Lung (tissue), 12 donors: ENCODE data around the gene ZNF621. TPM values are rescaled to one million over a fixed set of nuclear protein-coding genes. Genes with fewer than 3 reads are reported as not detected.

Source experiments
- ATAC-seq: fragments of 200-7000 bp; cut with Tn5 transposase; one replicate; pipeline ENCODE4 v1.9.1; 2020; ENCODE audit warnings: moderate number of reproducible peaks; ENCODE audit not compliant: insufficient read depth, low FRiP score
- DNase-seq, 3 donors: peaks; one replicate each; pipeline ENCODE4 v3.0.0-alpha.2; 2013 to 2017
- H3K27ac ChIP-seq, 2 donors: one replicate each; pipeline ENCODE4 v1.5.1; 2013; ENCODE audit warnings: mild to moderate bottlenecking in 2 of 2, moderate library complexity in 2 of 2, control low read depth in 1 of 2, inconsistent platforms in 1 of 2, low read depth in 1 of 2, low read length in 1 of 2
- H3K27me3 ChIP-seq, 3 donors: one replicate each; pipeline ENCODE4 v1.5.1; 2013; ENCODE audit warnings: low read length in 2 of 3; ENCODE audit not compliant: control insufficient read depth in 3 of 3, insufficient read depth in 3 of 3
- H3K36me3 ChIP-seq, 4 donors: one replicate each; pipeline ENCODE4 v1.5.1; 2013; ENCODE audit warnings: low read length in 4 of 4, mild to moderate bottlenecking in 1 of 4, moderate library complexity in 1 of 4; ENCODE audit not compliant: control insufficient read depth in 4 of 4, insufficient read depth in 4 of 4
- H3K4me1 ChIP-seq, 5 donors: one replicate each; pipeline ENCODE4 v1.5.1; 2013; ENCODE audit warnings: low read length in 5 of 5, mild to moderate bottlenecking in 2 of 5, moderate library complexity in 1 of 5; ENCODE audit not compliant: control insufficient read depth in 5 of 5, insufficient read depth in 5 of 5
- H3K4me3 ChIP-seq: one replicate; pipeline ENCODE4 v1.5.1; 2013; ENCODE audit warnings: mild to moderate bottlenecking, control low read depth, moderate library complexity
- H3K9ac ChIP-seq, 2 donors: one replicate each; pipeline ENCODE4 v1.5.1; 2013; ENCODE audit warnings: low read length in 2 of 2, control low read depth in 1 of 2; ENCODE audit not compliant: insufficient read depth in 1 of 2
- H3K9me3 ChIP-seq, 4 donors: one replicate each; pipeline ENCODE4 v1.5.1; 2013; ENCODE audit warnings: low read length in 3 of 4, mild to moderate bottlenecking in 1 of 4, moderate library complexity in 1 of 4; ENCODE audit not compliant: control insufficient read depth in 4 of 4, insufficient read depth in 3 of 4
- WGBS, 2 donors: extraction: QIAGEN DNeasy Blood & Tissue Kit; methylation state at CpG; one replicate each; pipeline ENCODE4 v1.1.7; 2013; 5-methylcytosine and 5-hydroxymethylcytosine counted together
- polyA plus RNA-seq, 2 donors: library from polyadenylated mRNA; stranded (reverse); fragments of 200-250 nt; gene quantifications; one replicate each; pipeline ENCODE4 v1.2.1, GENCODE V29; 2013
- total RNA-seq, 2 donors: library from RNA; depleted of rRNA in 1 of 2; stranded (reverse); fragments of >200 nt in 1 of 2; gene quantifications; one replicate each; pipeline ENCODE4 v1.2.1, GENCODE V29; 2014 to 2021
- TF ChIP-seq, protein P1 (sequence below): IDR thresholded peaks from 2 replicates; pipeline ENCODE4 v1.5.1; 2012; ENCODE audit warnings: mild to moderate bottlenecking; ENCODE audit errors: control extremely low read depth, extremely low read depth
- donor health status: control.
- donor health status: control.
- donor health status: Bipolar disorder and iron deficiency.
- donor health status: healthy.
- donor health status: DM: yes; HTN: yes; CAD: no.

ZNF621 gene
- total and polyA plus RNA-seq, 4 donors: 7.7 to 25.4 (median 18.7) TPM

DNA sequence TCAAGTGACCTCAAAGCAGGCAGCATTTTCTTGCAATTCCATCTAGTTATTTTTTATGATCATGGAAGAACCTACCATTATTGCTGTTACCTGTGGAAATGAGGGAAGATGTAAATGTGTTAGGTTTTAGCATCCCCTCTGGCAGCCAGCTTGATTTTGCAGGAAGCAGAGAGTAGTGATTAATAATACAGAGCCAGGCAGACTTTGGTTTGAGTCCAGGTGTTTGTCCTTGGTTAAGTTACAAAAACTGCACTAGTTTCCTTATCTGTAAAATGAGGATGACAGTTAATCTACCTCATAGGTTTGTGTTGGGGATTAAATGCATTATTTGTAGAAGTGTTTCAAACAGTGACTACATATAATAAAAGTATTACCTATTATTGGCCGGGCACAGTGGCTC lies 6.7 kb upstream of the ZNF621 start:
- no peak for DNase-seq
- Histone ChIP-seq H3K27ac (no peak overlapping the region), H3K4me1 (no peaks in the 10 kb centered on the region), H3K9ac (no peak overlapping the region), H3K36me3 (peaks cover 0 to 10% (median 4%) of the 10 kb centered on the region in 4 donors), H3K27me3 (no peaks in the 10 kb centered on the region), H3K4me3 (no peak overlapping the region), H3K9me3 (no peaks in the 10 kb centered on the region)
- 95 to 100% methylated on average over 1 of the region's 1 CpG for WGBS, 2 donors
- TF ChIP-seq, protein P1, sequence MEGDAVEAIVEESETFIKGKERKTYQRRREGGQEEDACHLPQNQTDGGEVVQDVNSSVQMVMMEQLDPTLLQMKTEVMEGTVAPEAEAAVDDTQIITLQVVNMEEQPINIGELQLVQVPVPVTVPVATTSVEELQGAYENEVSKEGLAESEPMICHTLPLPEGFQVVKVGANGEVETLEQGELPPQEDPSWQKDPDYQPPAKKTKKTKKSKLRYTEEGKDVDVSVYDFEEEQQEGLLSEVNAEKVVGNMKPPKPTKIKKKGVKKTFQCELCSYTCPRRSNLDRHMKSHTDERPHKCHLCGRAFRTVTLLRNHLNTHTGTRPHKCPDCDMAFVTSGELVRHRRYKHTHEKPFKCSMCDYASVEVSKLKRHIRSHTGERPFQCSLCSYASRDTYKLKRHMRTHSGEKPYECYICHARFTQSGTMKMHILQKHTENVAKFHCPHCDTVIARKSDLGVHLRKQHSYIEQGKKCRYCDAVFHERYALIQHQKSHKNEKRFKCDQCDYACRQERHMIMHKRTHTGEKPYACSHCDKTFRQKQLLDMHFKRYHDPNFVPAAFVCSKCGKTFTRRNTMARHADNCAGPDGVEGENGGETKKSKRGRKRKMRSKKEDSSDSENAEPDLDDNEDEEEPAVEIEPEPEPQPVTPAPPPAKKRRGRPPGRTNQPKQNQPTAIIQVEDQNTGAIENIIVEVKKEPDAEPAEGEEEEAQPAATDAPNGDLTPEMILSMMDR: no peak
- ATAC-seq: no peak

DNA sequence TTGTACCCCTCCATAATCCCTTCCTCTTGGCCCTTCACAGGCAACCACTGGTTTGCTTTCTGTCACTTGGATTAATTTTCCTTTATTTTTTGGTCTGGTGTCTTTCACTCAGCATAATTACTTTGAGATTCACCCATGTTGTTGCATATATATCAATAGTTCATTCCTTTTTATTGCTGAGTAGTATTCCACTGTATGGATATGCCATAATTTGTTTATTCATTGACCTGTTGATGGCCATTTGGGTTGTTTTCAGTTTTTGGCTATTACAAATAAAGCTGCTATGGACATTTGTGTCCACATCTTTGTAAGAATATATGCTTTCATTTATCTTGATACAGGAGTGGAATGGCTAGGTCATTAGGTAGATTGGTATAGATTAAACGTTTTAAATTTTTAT lies 5.9 kb upstream of the ZNF621 start:
- ATAC-seq (no peak), DNase-seq (no peak)
- H3K4me3 ChIP-seq: no peak overlapping the region
- 93 to 97% methylated on average over 1 of the region's 1 CpG for WGBS, 2 donors
- no peaks in the 10 kb centered on the region for H3K27me3 ChIP-seq
- peaks cover 0 to 10% (median 4%) of the 10 kb centered on the region in 4 donors for H3K36me3 ChIP-seq
- H3K4me1 ChIP-seq: peaks cover 0 to 2% (median 0%) of the 10 kb centered on the region in 5 donors
- TF ChIP-seq, protein P1: no peak
- no peak overlapping the region for H3K27ac ChIP-seq
- no peak overlapping the region for H3K9ac ChIP-seq
- H3K9me3 ChIP-seq: no peaks in the 10 kb centered on the region

DNA sequence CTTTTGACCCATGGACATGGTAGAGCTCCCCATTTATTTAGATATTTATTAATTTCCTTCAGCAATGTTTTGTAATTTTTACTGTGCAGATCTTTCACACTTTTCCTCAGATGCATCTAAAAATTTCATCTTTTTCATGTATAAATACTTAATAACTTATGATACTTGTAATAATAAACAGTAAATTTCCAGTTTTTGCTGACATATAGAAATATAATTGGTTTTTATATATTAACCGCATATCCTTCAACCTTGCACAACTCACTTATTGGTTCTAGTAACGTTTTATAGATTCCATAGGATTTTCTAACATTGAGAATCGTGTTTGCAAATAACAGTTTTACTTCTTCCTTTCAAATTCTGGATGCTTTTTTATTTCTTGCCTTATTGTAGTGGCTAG lies 3.5 kb upstream of the ZNF621 start:
- H3K27me3 ChIP-seq: no peaks in the 10 kb centered on the region
- no peaks in the 10 kb centered on the region for H3K9me3 ChIP-seq
- H3K4me3 ChIP-seq: no peak overlapping the region
- H3K36me3 ChIP-seq: peaks cover 0 to 7% (median 3%) of the 10 kb centered on the region in 4 donors
- H3K4me1 ChIP-seq: peaks cover 0 to 15% (median 5%) of the 10 kb centered on the region in 5 donors
- DNase-seq (no peak), ATAC-seq (no peak)
- 78 to 94% methylated on average over 3 of the region's 3 CpGs for WGBS, 2 donors
- TF ChIP-seq, protein P1: no peak
- no peak overlapping the region for H3K9ac ChIP-seq
- no peak overlapping the region for H3K27ac ChIP-seq

DNA sequence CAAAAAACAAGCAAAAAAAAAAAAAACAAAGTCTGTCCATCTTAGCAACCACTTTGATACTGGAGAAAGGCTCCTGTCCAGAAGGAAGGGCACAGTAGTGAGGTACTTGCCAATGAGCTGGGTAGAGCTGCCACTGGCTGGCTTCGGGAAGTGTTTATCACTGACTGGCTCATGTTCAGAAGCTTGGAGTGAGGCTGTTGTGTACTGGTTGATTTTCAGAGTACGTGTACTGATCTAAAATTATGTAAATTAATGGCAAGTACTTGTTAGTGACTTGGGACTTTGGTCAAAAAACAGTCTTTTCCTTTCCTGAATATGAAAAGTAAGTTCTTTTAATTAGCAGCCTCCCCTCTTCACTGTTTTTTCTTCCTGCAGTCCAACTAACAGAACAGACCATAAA lies 979 bp upstream of the ZNF621 start:
- H3K9ac ChIP-seq: peak overlapping the region in 1 of 2 donors; percentile 82

More for the DNA sequence above, 979 bp upstream of the ZNF621 start:
- WGBS, 2 donors: 58 to 76% methylated on average over 2 of the region's 2 CpGs
- no peak for ATAC-seq
- Histone ChIP-seq H3K36me3 (peaks cover 0 to 6% (median 0%) of the 10 kb centered on the region in 4 donors), H3K9me3 (no peaks in the 10 kb centered on the region), H3K4me3 (no peak overlapping the region), H3K27ac (peak overlapping the region in 1 of 2 donors; percentile 9), H3K4me1 (peaks cover 0 to 15% (median 5%) of the 10 kb centered on the region in 5 donors), H3K27me3 (no peaks in the 10 kb centered on the region)
- peak in 2 of 3 donors; percentile 20 to 33 for DNase-seq
- TF ChIP-seq, protein P1: no peak
